HG03025 (cell line): Measurements from ENCODE around the gene EED.

ENCODE experiments used
- ATAC-seq: cut with Tn5 transposase; IDR thresholded peaks from one replicate; pipeline ENCODE4 v1.9.1; 2021; ENCODE audit warnings: mild to moderate bottlenecking, moderate library complexity; ENCODE audit not compliant: unreplicated experiment, low FRiP score

Gene EED

GRCh38 chr11:86246293-86246675, 1.7 kb downstream of the EED start:
- ATAC-seq, result no peak

GRCh38 chr11:86247608-86248007, 3.1 kb downstream of the EED start:
- no peak for ATAC-seq

- no peak for ATAC-seq
These were observed 4.1 kb downstream of the EED start for GRCh38 chr11:86248609-86249008.

GRCh38 chr11:86249307-86250098, 5.0 kb downstream of the EED start:
- ATAC-seq, result no peak

- no peak for ATAC-seq
These were observed 6.8 kb downstream of the EED start for GRCh38 chr11:86251345-86251744.

GRCh38 chr11:86255896-86256295, 11.3 kb downstream of the EED start:
- ATAC-seq, result peak; percentile 95

GRCh38 chr11:86256608-86257007, 12.1 kb downstream of the EED start:
- no peak for ATAC-seq

- no peak for ATAC-seq
These were observed 12.9 kb downstream of the EED start for GRCh38 chr11:86257446-86257845.

- no peak for ATAC-seq
These were observed 15.2 kb downstream of the EED start for GRCh38 chr11:86259730-86260129.

GRCh38 chr11:86261328-86261727, 16.8 kb downstream of the EED start:
- no peak for ATAC-seq

- no peak for ATAC-seq
These were observed 17.8 kb downstream of the EED start for GRCh38 chr11:86262387-86262786.

GRCh38 chr11:86264649-86265048, 20.1 kb downstream of the EED start:
- no peak for ATAC-seq

GRCh38 chr11:86265194-86265593, 20.6 kb downstream of the EED start:
- no peak for ATAC-seq

- ATAC-seq, result no peak
These were observed 25.1 kb downstream of the EED start for GRCh38 chr11:86269645-86270044.

- ATAC-seq, result no peak
These were observed 29.9 kb downstream of the EED start for GRCh38 chr11:86274503-86274902.

GRCh38 chr11:86274999-86275398, 30.4 kb downstream of the EED start:
- ATAC-seq, result no peak

GRCh38 chr11:86275493-86276370, 31.2 kb downstream of the EED start:
- ATAC-seq, result no peak

- no peak for ATAC-seq
These were observed 33.2 kb downstream of the EED start for GRCh38 chr11:86277741-86278140.

- ATAC-seq, result no peak
These were observed 33.7 kb downstream of the EED start for GRCh38 chr11:86278226-86278625.

GRCh38 chr11:86279747-86280146, 35.2 kb downstream of the EED start:
- ATAC-seq, result no peak

- ATAC-seq, result no peak
These were observed 42.9 kb downstream of the EED start for GRCh38 chr11:86287468-86287796.
